ENCODE data around the gene SPON1.
"Not testable (repeated sequence)": the region's sequence is repeated elsewhere in the genome, so short reads cannot be mapped to it uniquely, and the experiment has no call there.

Gene SPON1

DNA sequence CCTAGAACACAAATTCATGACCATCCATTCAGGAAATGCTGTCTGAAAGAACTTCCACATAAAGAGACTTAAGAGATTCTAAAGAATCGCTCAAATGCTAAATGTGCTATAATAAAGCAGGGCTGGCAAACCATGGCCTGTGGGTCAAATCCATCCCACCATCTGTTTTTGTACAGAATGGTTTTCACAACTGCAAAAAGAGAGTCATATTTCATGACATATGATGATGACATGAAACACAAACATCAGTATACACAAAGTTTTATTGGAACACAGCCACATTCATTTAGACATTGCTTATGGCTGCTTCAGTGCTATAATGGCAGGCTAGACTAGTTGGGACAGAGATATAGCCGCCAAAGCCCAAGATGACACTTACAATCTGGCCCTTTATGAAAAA is 311.4 kb downstream of the SPON1 start:
- DNase-seq (ENCODE audit: low read depth) = no peak

DNA sequence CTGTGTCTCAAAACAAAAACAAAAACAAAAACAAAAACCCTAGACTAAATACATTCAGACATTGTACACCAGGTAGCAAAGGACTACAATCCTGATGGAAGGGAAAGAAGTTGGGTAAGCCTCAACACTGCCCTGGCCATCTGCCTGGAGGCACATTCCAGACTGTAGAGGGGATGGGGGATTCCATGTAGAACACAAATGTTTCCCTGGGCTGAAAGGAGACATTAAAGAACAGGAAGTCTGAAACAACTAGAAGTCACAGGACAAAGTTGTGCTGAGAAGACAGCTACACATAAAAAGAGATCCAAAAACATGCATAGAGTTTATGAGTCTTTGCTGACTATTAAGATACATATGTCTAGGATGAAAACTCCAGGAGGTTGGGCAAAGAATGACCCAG is 312.6 kb downstream of the SPON1 start:
- DNase-seq (ENCODE audit: low read depth) = no peak

DNA sequence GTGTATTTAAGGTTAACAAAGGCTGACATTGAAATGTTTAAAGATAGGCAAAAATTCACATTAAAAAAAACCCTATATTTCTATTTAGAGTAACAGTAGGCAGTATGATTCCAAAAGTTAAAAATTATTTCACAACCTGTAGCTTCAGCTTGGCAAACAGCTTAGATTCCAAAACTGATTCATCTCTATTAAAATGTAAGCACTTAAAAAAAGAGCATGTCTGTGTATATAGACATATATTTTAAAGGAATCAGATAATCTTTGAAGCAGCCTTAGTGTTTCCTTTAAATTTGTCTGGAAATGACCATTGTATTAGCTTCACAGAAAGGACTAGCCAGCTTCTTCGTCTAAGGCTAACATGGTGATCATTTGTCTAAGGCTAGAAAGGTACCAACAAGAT is 316.3 kb downstream of the SPON1 start:
- not testable (repeated sequence) for DNase-seq (ENCODE audit: low read depth)

DNA sequence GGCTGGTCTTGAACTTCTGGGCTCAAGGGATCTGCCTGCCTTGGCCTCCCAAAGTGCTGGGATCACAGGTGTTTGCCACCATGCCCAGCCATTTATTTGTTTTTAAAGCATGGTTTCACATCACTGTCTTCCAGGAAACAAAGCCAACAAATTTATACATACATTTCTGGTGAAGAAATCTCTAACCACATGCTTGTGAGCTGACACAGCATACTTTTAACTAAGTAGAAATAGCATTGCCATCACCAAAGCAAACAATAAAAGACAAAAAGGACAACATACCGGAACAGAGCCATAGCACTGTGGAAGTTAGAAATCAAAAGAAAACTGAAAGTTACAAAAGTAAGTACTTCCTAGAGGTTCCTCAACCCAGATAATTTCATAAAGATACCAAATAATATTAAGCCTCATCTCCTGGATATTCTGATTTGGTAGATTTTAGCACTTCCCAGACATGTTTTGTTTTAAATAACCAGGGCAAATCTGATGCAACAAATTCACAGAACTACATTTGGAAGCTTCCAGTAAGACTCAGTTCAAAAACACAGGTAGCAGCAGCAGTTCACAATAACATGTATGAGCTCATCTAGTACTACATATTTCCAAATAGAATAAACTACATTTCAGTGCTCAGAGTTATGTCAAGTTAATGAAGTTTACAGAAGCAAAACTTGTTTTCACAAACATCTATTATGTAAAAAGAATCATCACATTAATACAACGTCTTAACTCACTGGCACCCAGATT is 325.8 kb downstream of the SPON1 start:
- peak; percentile 36 for DNase-seq (ENCODE audit: low read depth)

DNA sequence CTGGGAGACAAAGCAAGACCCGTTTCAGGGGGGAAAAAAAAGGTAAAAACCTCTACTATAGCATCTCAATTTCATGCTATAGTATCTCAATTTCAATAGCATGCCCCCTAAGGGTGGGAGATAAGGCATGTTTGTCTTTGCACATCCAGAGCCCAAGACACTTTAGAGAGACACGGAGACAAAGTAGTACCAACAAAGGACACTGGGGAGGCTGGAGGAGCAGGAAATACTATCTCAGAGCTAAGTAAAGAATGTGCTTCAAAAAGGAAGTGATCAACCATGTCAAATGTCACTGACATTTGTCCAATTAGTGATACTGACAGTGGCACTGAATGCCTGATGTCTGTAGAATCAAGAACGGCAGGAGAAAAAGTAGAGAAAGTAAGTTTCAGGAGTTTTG is 327.9 kb downstream of the SPON1 start:
- no peak for DNase-seq (ENCODE audit: low read depth)

DNA sequence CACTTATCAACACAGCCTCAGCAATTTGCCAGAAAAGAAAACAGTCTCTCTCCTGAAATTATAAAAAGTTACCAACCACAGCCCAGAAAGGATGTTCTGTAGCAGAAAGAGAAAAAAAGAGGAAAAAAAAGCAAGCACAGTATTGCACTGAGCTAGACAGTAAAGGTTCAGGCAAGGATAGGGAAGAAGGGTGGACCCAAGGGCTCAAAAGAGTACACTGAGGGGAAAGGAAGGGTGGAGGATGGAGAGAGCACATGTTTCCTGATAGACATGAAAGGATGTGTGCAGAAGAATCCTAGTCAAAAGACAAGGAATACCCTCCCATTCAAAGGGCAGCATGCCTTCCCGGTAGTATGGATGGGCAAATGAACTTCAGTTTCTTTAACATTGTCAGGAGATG is 337.4 kb downstream of the SPON1 start:
- no peak for DNase-seq (ENCODE audit: low read depth)

DNA sequence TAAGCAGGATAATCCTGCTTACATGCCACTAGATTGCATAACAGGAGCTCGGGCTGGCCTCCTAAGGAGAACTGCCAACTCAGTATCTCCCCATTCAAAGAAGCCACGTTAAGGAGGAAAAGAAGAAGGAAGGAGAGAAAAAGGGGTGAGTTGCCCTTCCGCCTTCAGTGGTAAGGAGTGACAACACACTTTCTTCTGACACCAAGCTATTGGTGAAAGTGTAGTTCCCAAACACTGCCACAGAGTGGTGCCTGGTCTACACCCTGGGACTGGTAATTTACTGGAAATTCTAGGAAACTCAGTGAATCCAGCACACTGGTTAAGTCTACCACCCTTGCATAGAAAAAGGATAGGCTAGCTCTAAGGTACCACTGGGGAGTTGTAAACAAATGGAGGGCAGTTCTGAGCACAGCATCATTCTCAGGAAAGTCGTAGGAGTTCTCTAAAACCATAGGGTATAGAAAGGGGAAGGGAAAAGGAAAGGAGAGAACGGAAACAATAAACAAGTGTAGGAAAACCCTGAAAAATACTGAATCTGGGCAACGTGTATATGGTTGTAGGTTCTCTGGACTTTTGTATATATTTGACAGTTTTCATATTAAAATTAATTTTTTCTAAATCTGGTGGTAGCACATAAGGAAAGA is 338.3 kb downstream of the SPON1 start:
- peak; percentile 67 for DNase-seq (ENCODE audit: low read depth)

DNA sequence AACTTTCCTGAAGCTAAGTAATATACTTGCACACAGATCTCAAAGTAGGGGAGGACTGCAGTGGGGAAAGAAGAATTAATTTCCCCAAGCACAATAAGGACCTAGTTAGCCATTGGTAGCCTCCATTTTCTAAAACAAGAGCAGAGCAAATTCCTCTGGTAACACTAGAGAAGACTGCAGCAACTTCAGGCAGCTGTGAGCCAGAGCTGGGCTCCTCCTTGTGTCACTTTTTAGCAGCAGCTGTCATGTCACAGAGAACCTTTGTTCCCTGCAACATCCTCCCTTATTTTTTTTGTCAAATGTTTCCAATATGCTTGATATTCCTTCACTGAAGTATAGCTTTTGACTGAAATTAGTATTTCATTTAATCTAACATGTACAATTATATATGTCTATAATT is 342.1 kb downstream of the SPON1 start:
- DNase-seq (ENCODE audit: low read depth) = no peak

DNA sequence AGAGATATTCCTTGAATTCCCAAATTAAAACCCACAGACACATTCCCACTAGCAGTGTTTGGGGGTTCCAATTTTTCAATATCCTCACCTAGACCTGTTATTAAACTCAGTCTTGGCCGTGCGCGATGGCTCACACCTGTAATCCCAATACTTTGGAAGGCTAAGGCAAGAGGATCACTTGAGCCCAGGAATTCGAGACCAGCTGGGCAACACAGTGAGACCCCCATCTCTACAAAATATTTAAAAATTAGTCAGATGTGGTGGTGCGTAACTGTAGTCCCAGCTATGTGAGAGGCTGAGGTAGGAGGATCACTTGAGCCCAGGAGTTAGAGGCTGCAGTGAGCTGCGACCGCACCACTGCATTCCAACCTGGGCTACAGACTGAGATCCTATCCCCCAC is 343.1 kb downstream of the SPON1 start:
- no peak for DNase-seq (ENCODE audit: low read depth)

DNA sequence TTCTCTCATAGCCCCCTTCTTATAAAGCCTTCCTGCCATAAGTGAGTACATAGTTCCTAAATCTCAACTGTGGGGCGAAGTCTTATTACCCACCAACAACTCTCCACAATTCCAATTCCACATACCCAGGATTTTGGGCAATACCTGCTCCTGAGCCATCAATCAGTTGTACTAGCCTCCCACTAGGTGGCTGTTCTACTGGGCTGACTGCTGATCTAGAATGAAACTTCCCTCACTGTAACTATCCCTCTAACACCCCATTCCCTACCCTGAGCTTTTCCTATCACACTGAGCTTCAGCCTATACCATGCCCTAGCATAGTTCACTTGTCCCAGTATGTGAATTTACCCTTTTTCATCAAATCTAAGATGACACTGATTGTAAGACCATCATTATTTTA is 344.0 kb downstream of the SPON1 start:
- no peak for DNase-seq (ENCODE audit: low read depth)

DNA sequence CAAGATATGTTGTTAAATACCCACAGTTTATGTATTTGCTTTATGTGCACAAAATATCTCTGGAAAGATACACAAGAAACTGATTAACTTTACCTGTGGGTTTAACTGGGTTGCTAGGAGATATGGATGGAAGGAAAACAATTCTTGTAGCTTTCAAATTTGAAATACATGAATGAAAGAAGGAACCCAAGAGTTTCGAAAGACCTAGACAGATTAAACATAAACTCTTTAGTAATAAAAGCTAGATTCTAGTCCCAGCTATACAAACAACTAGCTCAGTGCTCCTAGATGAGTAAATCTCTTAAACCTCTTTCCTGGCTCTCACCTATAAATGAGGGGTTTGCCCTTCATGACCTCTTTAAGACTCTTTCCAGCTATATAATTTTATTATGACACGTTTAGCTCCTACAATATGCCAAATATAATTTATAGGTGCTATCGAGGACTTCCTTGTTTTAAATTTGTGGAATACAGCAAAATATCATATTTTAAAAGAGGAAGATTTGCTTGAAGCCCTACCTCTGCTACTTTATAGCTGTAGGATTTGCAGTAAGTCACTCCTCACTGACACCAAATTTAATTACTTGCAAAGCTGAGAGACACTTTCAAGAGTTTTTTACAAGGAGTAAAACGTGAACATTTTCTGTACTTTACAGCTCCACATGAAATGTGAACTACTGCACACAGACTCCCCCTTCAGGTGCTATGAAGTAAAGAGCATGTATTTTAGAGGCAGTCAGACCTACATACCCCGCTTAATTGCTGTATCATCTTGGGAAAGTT is 345.8 kb downstream of the SPON1 start:
- DNase-seq (ENCODE audit: low read depth) = peak; percentile 26

DNA sequence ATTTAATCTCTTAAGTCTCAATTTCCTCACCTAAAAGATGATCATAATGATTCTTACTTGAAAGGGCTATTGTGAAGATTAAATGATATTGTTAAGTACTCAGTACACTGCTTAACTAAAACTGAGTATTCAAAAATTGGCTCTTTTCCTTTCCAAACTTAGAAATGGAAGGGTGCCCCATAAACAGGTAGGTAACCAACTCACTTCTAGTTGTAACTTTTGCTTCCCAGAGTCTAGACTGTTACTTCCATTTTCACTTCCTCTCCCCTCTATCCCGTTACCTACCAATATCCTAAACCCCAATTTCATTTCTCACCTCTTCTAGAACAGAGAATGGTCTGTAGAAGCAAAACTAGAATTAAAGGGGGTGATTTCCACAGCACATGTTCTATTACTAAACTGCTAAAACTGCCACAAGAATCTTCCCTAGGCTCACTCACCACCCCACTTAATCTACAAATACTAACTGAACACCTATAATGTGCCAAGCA is 346.4 kb downstream of the SPON1 start:
- no peak for DNase-seq (ENCODE audit: low read depth)

DNA sequence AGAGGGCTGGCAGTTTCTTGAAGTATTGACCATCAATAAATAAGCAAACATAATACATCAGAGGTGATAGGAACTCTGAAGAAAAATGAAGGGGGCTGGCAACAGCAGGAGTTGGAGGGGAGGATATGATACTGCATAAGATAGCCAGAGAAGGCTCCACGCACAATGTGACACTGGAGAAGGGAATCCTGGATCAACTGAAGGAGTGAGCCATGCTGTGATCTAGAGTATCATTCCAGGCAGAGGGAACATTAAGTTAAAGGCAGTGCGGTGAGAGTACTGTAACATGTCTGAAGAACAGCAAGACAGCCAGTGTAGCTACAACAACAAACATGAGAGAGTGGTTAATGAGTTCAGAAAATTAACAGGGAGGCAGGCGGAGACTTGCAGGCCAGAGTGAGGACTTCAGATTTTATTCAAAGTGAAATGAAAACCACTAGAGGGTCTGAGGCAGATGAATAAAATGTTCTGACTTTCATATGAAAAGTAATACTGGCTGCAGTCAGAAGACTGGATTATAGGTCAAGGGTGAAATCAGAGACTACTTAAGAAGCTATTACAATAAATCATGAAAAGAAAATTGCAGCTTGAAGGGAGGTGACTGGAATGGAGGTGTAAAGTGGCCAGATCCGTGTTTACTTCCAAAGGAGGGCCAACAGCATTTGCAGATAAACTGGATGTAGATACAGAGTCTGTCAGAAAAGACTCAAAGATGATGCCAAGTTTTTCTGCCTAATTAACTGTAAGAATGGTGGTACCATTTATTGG is 347.1 kb downstream of the SPON1 start:
- DNase-seq (ENCODE audit: low read depth) = no peak

DNA sequence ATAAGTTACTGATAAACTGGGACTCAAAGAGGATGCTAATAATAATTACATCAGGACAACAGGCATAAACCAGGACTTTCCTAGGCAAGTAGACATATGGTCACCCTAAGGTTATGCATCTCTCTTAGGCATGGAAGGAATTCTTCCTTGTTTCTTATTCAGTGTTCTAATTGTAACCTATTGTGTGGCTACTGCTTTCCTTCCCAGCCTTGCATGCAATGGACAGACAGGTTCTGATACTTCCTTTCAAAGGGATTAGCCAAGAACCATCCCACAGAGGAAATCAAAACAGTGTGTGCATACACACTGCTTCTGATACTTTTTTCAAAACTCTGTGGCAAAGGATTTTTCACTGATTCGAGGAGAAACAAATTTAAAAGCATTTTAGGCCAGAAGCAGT is 348.2 kb downstream of the SPON1 start:
- DNase-seq (ENCODE audit: low read depth) = no peak

DNA sequence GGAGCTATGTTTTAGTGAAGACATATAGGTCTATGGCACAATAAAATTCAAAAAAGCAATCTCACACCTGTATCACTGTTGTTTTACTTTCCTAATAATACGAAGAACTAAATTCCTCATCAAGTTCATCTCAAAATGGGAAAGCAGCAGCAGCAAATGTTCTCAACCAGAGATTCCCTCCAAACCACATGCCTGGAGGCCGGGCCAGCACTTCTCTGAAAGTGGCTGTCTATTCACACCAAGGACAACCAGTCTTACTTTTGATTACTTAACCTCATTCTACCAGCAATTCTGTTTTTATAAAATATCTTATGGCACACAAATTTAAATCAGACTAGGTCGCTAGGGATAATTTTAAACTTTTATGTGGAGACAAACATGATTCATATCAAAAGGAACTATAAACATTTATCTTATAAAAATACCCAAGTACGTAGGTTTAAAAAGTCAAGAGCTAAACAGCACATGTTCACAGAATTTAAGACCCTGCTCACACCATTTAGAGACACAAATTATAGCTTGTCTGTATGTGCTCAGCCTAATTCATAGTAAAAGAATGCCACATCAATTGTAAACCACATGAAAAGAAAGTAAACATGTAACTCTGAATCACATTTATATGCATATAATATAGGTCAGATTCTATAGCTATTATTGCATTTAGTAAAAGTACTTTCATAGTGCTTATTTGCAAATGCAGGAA is 350.4 kb downstream of the SPON1 start:
- no peak for DNase-seq (ENCODE audit: low read depth)

DNA sequence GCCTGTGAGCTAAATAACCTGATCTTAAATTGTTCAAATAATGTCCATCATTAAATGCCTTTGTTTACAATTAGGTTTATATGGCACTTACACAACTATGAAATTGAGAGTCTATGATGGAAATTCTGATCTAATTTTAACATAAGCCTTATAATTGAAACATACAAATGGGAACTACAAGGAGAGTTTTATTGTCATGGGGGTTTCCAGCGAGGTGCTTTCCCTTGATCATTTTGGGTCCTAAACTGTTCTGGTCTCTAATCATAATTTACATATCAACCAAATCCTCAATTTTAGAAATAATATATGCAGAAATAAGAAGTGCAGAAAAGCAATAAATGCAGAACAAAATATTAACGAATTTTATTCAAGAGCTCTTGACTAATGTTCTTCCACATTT is 351.6 kb downstream of the SPON1 start:
- no peak for DNase-seq (ENCODE audit: low read depth)

DNA sequence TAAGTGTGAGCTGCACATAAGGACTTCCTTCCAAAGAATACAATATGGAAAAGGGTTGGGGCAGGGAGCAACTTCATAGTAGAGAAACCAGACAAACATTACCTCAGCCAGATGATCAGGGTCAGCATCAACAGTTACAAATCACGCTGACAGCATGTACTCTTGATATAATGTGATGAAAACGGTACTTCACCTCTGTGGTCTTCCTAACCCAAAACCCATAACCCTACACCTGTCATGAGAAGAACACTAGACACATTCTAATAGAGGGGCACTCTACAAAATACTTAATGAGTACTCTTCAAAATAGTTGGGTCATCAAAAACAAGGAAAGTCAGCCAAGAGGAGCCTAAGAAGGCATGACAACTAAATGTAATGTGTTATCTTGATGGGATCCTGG is 352.6 kb downstream of the SPON1 start:
- DNase-seq (ENCODE audit: low read depth) = no peak
